HFFc6 (cell line): ENCODE data around the gene EIF2S2. TPM values are rescaled to one million over a fixed set of nuclear protein-coding genes. Genes with fewer than 3 reads are reported as not detected.

Experiments used
- DNase-seq: peaks from one replicate; pipeline ENCODE4 v3.0.0-alpha.2; 2018
- H3K27ac Mint-ChIP-seq: 2 replicates; pipeline ENCODE4 v1.8.0; 2020; ENCODE audit warnings: mild to moderate bottlenecking, mixed read lengths
- H3K27me3 Mint-ChIP-seq: 2 replicates; pipeline ENCODE4 v1.8.0; 2021; ENCODE audit warnings: mild to moderate bottlenecking, moderate library complexity, mixed read lengths; ENCODE audit not compliant: insufficient read depth
- H3K36me3 Mint-ChIP-seq: 2 replicates; pipeline ENCODE4 v1.8.0; 2021; ENCODE audit warnings: low read depth, mixed read lengths
- H3K4me1 Mint-ChIP-seq: 2 replicates; pipeline ENCODE4 v1.8.0; 2020; ENCODE audit warnings: low read depth, mixed read lengths
- H3K4me3 Mint-ChIP-seq: 2 replicates; pipeline ENCODE4 v1.8.0; 2020; ENCODE audit warnings: mild to moderate bottlenecking, moderate library complexity, mixed read lengths
- H3K9me3 Mint-ChIP-seq: 2 replicates; pipeline ENCODE4 v1.8.0; 2020; ENCODE audit warnings: mild to moderate bottlenecking, mixed read lengths
- total RNA-seq, 6 experiments: library from RNA; stranded (reverse); fragmentation: NEBNext Ultra II Directional; extraction: Animal tissue kit (Norgen Biotek cat#: 25700); gene quantifications; 2 replicates in 1 of 6; 3 replicates in 5 of 6; pipeline ENCODE4 v1.2.3, GENCODE V29; 2021
- TF ChIP-seq, protein P1 (sequence below): fragments of 200-600 bp; sonication (generic); IDR thresholded peaks from 2 replicates; pipeline ENCODE4 v1.5.0; 2021; ENCODE audit warnings: antibody characterized with exemption, mild to moderate bottlenecking

EIF2S2 gene
- total RNA-seq, 6 experiments from 2014 or later: 85.7 to 101 (median 94.5) TPM

DNA sequence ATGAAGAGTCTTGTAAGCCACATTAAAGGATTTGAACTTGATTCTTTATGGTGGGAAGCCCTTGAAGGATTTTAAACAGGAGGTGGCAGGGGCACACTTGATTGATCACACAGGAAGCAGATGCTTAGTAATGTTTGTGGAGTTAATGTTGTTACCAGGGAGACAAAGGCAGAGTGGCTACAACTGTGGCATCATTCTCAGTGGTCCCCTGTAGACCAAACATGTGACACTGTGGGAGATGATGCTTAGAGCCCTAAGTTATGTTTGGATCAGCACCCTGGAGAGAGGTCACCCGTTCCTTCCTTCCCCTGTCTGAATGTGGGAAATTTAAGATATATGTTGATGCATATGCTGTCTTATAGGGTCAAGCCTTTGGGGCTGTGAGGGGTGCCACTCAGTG lies 53.2 kb downstream of the EIF2S2 start:
- no peaks in the 10 kb centered on the region for H3K27me3 Mint-ChIP-seq
- H3K9me3 Mint-ChIP-seq: no peaks in the 10 kb centered on the region
- no peak for DNase-seq
- no peaks in the 10 kb centered on the region for H3K36me3 Mint-ChIP-seq
- no peak overlapping the region for H3K4me3 Mint-ChIP-seq
- TF ChIP-seq, protein P1, sequence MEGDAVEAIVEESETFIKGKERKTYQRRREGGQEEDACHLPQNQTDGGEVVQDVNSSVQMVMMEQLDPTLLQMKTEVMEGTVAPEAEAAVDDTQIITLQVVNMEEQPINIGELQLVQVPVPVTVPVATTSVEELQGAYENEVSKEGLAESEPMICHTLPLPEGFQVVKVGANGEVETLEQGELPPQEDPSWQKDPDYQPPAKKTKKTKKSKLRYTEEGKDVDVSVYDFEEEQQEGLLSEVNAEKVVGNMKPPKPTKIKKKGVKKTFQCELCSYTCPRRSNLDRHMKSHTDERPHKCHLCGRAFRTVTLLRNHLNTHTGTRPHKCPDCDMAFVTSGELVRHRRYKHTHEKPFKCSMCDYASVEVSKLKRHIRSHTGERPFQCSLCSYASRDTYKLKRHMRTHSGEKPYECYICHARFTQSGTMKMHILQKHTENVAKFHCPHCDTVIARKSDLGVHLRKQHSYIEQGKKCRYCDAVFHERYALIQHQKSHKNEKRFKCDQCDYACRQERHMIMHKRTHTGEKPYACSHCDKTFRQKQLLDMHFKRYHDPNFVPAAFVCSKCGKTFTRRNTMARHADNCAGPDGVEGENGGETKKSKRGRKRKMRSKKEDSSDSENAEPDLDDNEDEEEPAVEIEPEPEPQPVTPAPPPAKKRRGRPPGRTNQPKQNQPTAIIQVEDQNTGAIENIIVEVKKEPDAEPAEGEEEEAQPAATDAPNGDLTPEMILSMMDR: no peak
- peaks cover 41% of the 10 kb centered on the region for H3K4me1 Mint-ChIP-seq
- H3K27ac Mint-ChIP-seq: no peak overlapping the region

DNA sequence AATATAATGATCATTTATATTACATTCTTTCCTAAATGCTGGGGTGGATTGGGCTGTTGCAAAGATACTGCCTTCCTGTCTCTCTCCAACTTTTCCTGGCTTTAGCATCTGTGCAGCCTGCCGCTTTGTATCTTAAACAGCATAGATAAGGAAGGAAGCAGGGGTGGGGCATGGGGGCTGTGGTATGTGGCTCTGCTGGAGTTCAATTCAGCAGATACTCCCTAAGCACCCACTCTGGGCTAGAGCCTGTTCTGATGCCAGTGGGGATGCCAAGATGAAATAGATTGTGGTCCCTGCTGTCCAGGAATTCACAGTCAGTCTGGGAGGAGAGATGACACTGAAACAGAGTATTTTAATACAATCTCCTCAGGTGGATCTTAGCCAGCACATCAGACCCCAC lies 56.8 kb downstream of the EIF2S2 start:
- Mint-ChIP-seq H3K4me3 (no peak overlapping the region), H3K27ac (no peak overlapping the region), H3K4me1 (peaks cover 12% of the 10 kb centered on the region), H3K9me3 (no peaks in the 10 kb centered on the region), H3K36me3 (no peaks in the 10 kb centered on the region), H3K27me3 (no peaks in the 10 kb centered on the region)
- TF ChIP-seq, protein P1: no peak
- no peak for DNase-seq

DNA sequence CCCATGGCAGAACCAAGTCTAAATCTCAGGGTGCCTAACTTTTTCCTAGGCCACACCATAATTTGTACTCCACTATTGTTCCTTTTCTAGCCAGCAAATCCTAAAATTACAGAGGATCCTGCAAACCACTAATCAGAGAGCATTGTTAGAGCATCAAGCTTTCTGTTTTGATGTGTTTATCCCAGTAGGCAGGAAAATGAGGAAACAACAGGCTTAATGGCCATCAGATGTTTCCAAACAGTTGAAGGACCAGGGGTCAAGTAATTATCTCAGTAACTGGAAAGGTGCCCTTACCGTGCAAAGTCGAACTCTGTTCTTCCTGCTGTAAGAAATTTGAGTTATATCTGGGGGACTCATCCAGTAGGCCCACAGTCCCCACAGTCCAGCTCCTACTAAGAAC lies 59.6 kb downstream of the EIF2S2 start:
- TF ChIP-seq, protein P1: no peak
- H3K27ac Mint-ChIP-seq: no peak overlapping the region

DNA sequence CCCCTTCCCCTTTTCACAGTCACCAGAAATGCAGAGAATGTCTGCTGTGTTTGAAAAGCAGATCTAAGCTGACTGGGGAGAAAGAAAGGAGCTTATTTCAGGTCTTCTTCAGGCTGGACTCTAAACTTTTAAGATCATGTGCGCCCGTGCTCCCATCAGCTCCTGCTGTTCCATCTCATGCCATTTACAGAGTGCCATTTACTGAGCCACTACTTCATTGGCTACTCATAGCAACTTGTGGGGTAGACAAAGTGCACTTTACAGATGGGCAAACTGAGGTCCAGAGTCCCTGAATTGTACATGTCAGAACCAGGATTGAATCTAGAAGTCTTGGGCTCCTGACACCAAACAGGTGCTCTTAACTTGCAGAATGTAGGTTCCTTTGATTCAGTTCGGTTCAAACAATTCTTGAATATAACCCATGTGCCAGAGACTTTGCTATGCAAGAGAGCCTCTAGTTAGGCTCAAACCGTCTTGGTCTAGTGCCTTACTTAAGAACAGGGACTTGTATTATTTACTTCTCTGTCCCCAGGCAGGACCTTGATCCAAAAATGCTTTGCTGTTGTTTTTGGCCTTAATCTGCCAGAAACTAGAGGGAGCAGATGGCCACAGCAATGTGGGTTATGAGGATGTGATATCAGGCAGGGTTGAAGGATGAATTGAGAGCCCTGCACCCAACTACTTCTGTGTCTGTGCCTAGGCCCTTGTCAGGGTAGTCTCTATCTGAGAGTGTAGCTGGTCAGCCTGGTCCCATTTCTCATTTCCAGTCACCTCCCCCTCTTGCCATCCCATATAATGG lies 61.9 kb downstream of the EIF2S2 start:
- no peaks in the 10 kb centered on the region for H3K36me3 Mint-ChIP-seq
- H3K9me3 Mint-ChIP-seq: no peaks in the 10 kb centered on the region
- H3K4me1 Mint-ChIP-seq: peaks cover 8% of the 10 kb centered on the region
- H3K4me3 Mint-ChIP-seq: no peak overlapping the region
- H3K27ac Mint-ChIP-seq: no peak overlapping the region
- H3K27me3 Mint-ChIP-seq: no peaks in the 10 kb centered on the region
- DNase-seq: no peak
- TF ChIP-seq, protein P1: no peak

More for the DNA sequence above, 59.6 kb downstream of the EIF2S2 start:
- Mint-ChIP-seq H3K4me1 (peaks cover 12% of the 10 kb centered on the region), H3K36me3 (no peaks in the 10 kb centered on the region), H3K9me3 (no peaks in the 10 kb centered on the region), H3K4me3 (no peak overlapping the region), H3K27me3 (no peaks in the 10 kb centered on the region)
- DNase-seq: no peak

DNA sequence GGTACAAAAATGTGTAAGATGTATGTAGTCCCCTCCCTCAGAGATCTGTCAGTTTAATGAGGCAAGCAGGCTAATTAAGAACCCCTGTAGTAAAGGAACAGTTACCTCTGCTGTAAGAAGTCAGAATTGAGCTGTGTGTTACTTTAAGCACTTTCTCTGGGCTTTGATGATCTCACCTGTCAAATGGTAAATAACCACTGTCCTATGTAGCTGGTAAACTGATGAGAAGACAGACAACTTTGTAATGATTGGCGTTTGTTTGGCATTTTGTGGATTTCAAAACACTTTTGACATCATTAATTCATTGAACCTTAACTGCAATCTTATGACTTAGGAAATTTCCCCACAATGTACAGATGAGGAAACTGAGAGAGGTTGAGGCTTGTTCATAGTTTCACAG lies 62.7 kb downstream of the EIF2S2 start:
- Mint-ChIP-seq H3K36me3 (no peaks in the 10 kb centered on the region), H3K27me3 (no peaks in the 10 kb centered on the region; the same call in 1 of the 2 replicates), H3K4me1 (peaks cover 6% of the 10 kb centered on the region; the same call in 1 of the 2 replicates), H3K27ac (no peak overlapping the region), H3K9me3 (no peaks in the 10 kb centered on the region), H3K4me3 (no peak overlapping the region)
- TF ChIP-seq, protein P1: no peak
- DNase-seq: no peak
